ENCODE results near the gene ANGPT4. TPM values are rescaled to one million over a fixed set of nuclear protein-coding genes. Genes with fewer than 3 reads are reported as not detected.
"Not testable (repeated sequence)": the region's sequence is repeated elsewhere in the genome, so short reads cannot be mapped to it uniquely, and the experiment has no call there.

ANGPT4 gene
- total RNA-seq, 4 donors from 2014 or later, result 0.04 to 0.15 (median 0.10) TPM; not detected in 1

- Histone ChIP-seq H3K9me3 (no peaks in the 10 kb centered on the region), H3K36me3 (no peaks in the 10 kb centered on the region), H3K4me1 (no peaks in the 10 kb centered on the region), H3K27me3 (no peaks in the 10 kb centered on the region), H3K4me3 (no peak overlapping the region), H3K27ac (no peak overlapping the region)
- in situ Hi-C loops (cut with MboI; ENCODE audit: low sequenced_read_pairs in 4 of 4) (no loop called here), intact Hi-C loops (cut with DNase I; ENCODE audit: low total_unique reads) (no loop called here)
- DNase-seq, result no peak
- TF ChIP-seq CTCF (IDR thresholded peaks at IDR 0.05 in 4 of 5, conservative IDR thresholded peaks at IDR 0.05 in 1 of 5), result no peak
- no peak for TF ChIP-seq POLR2A (IDR thresholded peaks at IDR 0.05)
- ATAC-seq, result no peak
These were observed 60.4 kb downstream of the ANGPT4 start for GRCh38 chr20:855466-856360.

- Histone ChIP-seq H3K4me3 (no peak overlapping the region), H3K4me1 (no peaks in the 10 kb centered on the region), H3K36me3 (no peaks in the 10 kb centered on the region), H3K27me3 (no peaks in the 10 kb centered on the region), H3K9me3 (no peaks in the 10 kb centered on the region), H3K27ac (no peak overlapping the region)
- DNase-seq, result no peak
- TF ChIP-seq CTCF (IDR thresholded peaks at IDR 0.05 in 4 of 5, conservative IDR thresholded peaks at IDR 0.05 in 1 of 5), result no peak
- no peak for TF ChIP-seq POLR2A (IDR thresholded peaks at IDR 0.05)
- in situ Hi-C loops (cut with MboI; ENCODE audit: low sequenced_read_pairs in 4 of 4) (no loop called here), intact Hi-C loops (cut with DNase I; ENCODE audit: low total_unique reads) (no loop called here)
- ATAC-seq, result no peak
These were observed 61.5 kb downstream of the ANGPT4 start for GRCh38 chr20:854601-855000.

GRCh38 chr20:853406-853996, 62.6 kb downstream of the ANGPT4 start:
- TF ChIP-seq CTCF (IDR thresholded peaks at IDR 0.05 in 4 of 5, conservative IDR thresholded peaks at IDR 0.05 in 1 of 5) (no peak), POLR2A (IDR thresholded peaks at IDR 0.05) (no peak)
- Histone ChIP-seq H3K27me3 (no peaks in the 10 kb centered on the region), H3K36me3 (no peaks in the 10 kb centered on the region), H3K9me3 (no peaks in the 10 kb centered on the region), H3K4me3 (no peak overlapping the region), H3K4me1 (no peaks in the 10 kb centered on the region), H3K27ac (no peak overlapping the region)
- DNase-seq, result no peak
- in situ Hi-C loops (cut with MboI; ENCODE audit: low sequenced_read_pairs in 4 of 4) (no loop called here), intact Hi-C loops (cut with DNase I; ENCODE audit: low total_unique reads) (no loop called here)
- no peak for ATAC-seq

GRCh38 chr20:848731-849130, 67.4 kb downstream of the ANGPT4 start:
- in situ Hi-C loops (cut with MboI; ENCODE audit: low sequenced_read_pairs in 4 of 4); H3K9me3 ChIP-seq; ATAC-seq; DNase-seq; H3K4me3 ChIP-seq; H3K27me3 ChIP-seq; intact Hi-C loops (cut with DNase I; ENCODE audit: low total_unique reads); H3K36me3 ChIP-seq; H3K27ac ChIP-seq: not testable (repeated sequence)
- H3K4me1 ChIP-seq, result peaks cover 8 to 10% of the 10 kb centered on the region in 2 donors

DNA sequence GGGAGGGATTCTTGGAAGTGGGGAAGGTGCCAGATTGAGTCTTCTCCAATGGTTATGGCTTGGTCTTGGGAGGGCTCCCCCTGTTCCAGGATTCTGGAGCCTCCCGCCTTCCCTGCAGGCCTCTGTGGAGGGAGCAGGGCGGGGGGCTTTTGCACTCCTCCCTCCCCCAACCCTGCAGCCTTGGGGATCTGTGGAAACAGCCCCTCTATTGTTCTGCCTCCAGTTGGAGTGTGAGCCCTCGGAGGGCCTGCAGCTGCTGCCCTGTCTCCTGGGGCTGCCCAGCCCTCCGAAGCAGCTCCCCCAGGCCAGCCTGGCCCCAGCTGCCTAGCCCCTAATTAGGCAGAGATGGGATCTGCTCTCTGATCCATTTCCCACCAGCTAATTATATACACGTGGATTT, 67.9 kb downstream of the ANGPT4 start:
- Histone ChIP-seq H3K4me3 (no peak overlapping the region), H3K27me3 (no peaks in the 10 kb centered on the region), H3K36me3 (no peaks in the 10 kb centered on the region), H3K9me3 (no peaks in the 10 kb centered on the region), H3K27ac (no peak overlapping the region), H3K4me1 (peaks cover 8 to 12% of the 10 kb centered on the region in 2 donors)
- TF ChIP-seq CTCF (IDR thresholded peaks at IDR 0.05 in 4 of 5, conservative IDR thresholded peaks at IDR 0.05 in 1 of 5) (no peak), POLR2A (IDR thresholded peaks at IDR 0.05) (no peak)
- no peak for DNase-seq
- intact Hi-C loops (cut with DNase I; ENCODE audit: low total_unique reads), result no loop called here
- ATAC-seq, result no peak
- in situ Hi-C loops (cut with MboI; ENCODE audit: low sequenced_read_pairs in 4 of 4), result no loop called here

Data from gastrocnemius medialis (tissue), 4 donors.